OCI-LY1 (cell line): ENCODE data around the gene PXDN.
"Not testable (repeated sequence)": the region's sequence is repeated elsewhere in the genome, so short reads cannot be mapped to it uniquely, and the experiment has no call there.

Experiments used
- H2AFZ ChIP-seq: fragments of 200-600 bp; sonication (generic), shearing (Covaris generic); 2 replicates; pipeline ENCODE4 v1.6.0; 2014; ENCODE audit warnings: antibody characterized with exemption, mild to moderate bottlenecking, low read length
- H3F3A ChIP-seq: fragments of 200-600 bp; sonication (generic), shearing (Covaris generic); 2 replicates; pipeline ENCODE4 v1.6.0; 2014; ENCODE audit warnings: mild to moderate bottlenecking, antibody characterized with exemption, low read length, moderate library complexity; ENCODE audit not compliant: insufficient read depth
- H3K27ac ChIP-seq: fragments of 200-600 bp; sonication (generic); 2 replicates; pipeline ENCODE4 v1.5.1; 2014; ENCODE audit warnings: low read length, mixed run types, mild to moderate bottlenecking, low read depth; ENCODE audit not compliant: poor library complexity, severe bottlenecking
- H3K27me3 ChIP-seq: fragments of 200-600 bp; sonication (generic); 2 replicates; pipeline ENCODE4 v1.6.0; 2014; ENCODE audit warnings: antibody characterized with exemption, mild to moderate bottlenecking, low read length, moderate library complexity; ENCODE audit not compliant: insufficient read depth
- H3K36me3 ChIP-seq: fragments of 200-600 bp; sonication (generic); 2 replicates; pipeline ENCODE4 v1.6.1; 2014; ENCODE audit warnings: mild to moderate bottlenecking, antibody characterized with exemption, low read length, moderate library complexity, mixed read lengths; ENCODE audit not compliant: insufficient read depth
- H3K4me1 ChIP-seq: fragments of 200-600 bp; sonication (generic); 2 replicates; pipeline ENCODE4 v1.5.1; 2014; ENCODE audit warnings: mild to moderate bottlenecking, low read length, moderate library complexity; ENCODE audit not compliant: insufficient read depth, severe bottlenecking
- H3K4me2 ChIP-seq: fragments of 200-600 bp; sonication (generic), shearing (Covaris generic); 2 replicates; pipeline ENCODE4 v1.6.1; 2014; ENCODE audit warnings: low read length
- H3K4me3 ChIP-seq: fragments of 200-600 bp; sonication (generic); 2 replicates; pipeline ENCODE4 v1.5.1; 2014; ENCODE audit warnings: low read length, low read depth, mild to moderate bottlenecking, mixed read lengths; ENCODE audit not compliant: poor library complexity, severe bottlenecking
- H3K79me2 ChIP-seq: fragments of 200-600 bp; shearing (Covaris generic); 2 replicates; pipeline ENCODE4 v1.6.1; 2016; ENCODE audit warnings: mixed run types, low read length, mixed read lengths; ENCODE audit not compliant: insufficient read depth
- H3K9ac ChIP-seq: fragments of 200-600 bp; sonication (generic), shearing (Covaris generic); 2 replicates; pipeline ENCODE4 v1.6.1; 2014; ENCODE audit warnings: mild to moderate bottlenecking, low read length, mixed read lengths
- H3K9me2 ChIP-seq: fragments of 200-600 bp; sonication (generic), shearing (Covaris generic); 2 replicates; pipeline ENCODE4 v1.6.1; 2014; ENCODE audit warnings: low read depth, mild to moderate bottlenecking, low read length, mixed read lengths
- H3K9me3 ChIP-seq: fragments of 200-600 bp; shearing (Covaris generic); 2 replicates; pipeline ENCODE4 v1.6.1; 2014; ENCODE audit warnings: low read length, mixed read lengths
- H4K20me1 ChIP-seq: fragments of 200-600 bp; sonication (generic), shearing (Covaris generic); 2 replicates; pipeline ENCODE4 v1.6.0; 2016; ENCODE audit warnings: mild to moderate bottlenecking, low read length; ENCODE audit not compliant: insufficient read depth
- CTCF ChIP-seq: fragments of 200-600 bp; sonication (generic), shearing (Covaris generic); IDR thresholded peaks from 2 replicates; pipeline ENCODE4 v1.5.1; 2017; ENCODE audit warnings: mild to moderate bottlenecking, antibody characterized with exemption, low read length, moderate library complexity, mixed read lengths
- EZH2 ChIP-seq: fragments of 200-600 bp; sonication (generic), shearing (Covaris generic); IDR thresholded peaks from 2 replicates; pipeline ENCODE4 v1.8.0; 2017; ENCODE audit warnings: borderline replicate concordance, mixed run types, mild to moderate bottlenecking, antibody characterized with exemption, low read length, moderate library complexity, mixed read lengths

Gene PXDN

GRCh38 chr2:1717113-1717512 lies 27.2 kb downstream of the PXDN start:
- no peaks in the 10 kb centered on the region for H3K9me2 ChIP-seq
- H3K27ac ChIP-seq = no peak overlapping the region
- H3K27me3 ChIP-seq = no peaks in the 10 kb centered on the region
- no peak overlapping the region for H3K4me2 ChIP-seq
- H3K9me3 ChIP-seq = no peaks in the 10 kb centered on the region
- no peak overlapping the region for H3K4me3 ChIP-seq
- no peaks in the 10 kb centered on the region for H3K4me1 ChIP-seq
- H4K20me1 ChIP-seq = no peaks in the 10 kb centered on the region
- H2AFZ ChIP-seq = no peak overlapping the region
- no peaks in the 10 kb centered on the region for H3F3A ChIP-seq
- no peak overlapping the region for H3K9ac ChIP-seq
- no peak for TF ChIP-seq EZH2
- no peak for TF ChIP-seq CTCF
- H3K36me3 ChIP-seq = no peaks in the 10 kb centered on the region
- H3K79me2 ChIP-seq = no peaks in the 10 kb centered on the region

DNA sequence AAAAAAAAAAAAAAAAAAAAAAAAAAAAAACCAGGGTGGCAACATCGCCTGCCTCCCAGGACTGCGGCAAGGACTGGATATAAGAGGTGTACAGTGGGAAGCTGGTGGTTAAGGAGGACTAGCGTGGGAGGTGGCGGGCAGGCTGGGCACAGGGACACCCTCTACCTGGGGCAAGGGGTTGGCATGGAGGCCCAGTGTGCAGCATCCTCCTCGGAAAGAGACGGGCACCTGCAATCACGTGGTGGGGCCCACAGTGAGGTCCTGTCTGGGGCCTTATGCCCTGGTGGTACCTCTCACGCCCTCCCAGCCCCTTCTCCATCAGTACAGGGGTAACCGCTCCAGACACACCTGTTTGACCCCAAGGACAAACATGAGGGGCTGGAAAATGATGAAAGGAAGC lies 27.9 kb downstream of the PXDN start:
- Histone ChIP-seq H3K9ac (no peak overlapping the region), H3K79me2 (no peaks in the 10 kb centered on the region)

GRCh38 chr2:1716014-1716305 lies 28.4 kb downstream of the PXDN start:
- H3K36me3 ChIP-seq, H3K9me2 ChIP-seq, H3K9ac ChIP-seq, H3K4me3 ChIP-seq, H3K27me3 ChIP-seq, H3K4me1 ChIP-seq, H2AFZ ChIP-seq, H4K20me1 ChIP-seq, H3F3A ChIP-seq, H3K4me2 ChIP-seq, H3K9me3 ChIP-seq, H3K79me2 ChIP-seq, H3K27ac ChIP-seq: not testable (repeated sequence)

More for the DNA sequence above, 27.9 kb downstream of the PXDN start:
- H3K9me2 ChIP-seq = no peaks in the 10 kb centered on the region
- H3K36me3 ChIP-seq = no peaks in the 10 kb centered on the region
- H2AFZ ChIP-seq = no peak overlapping the region
- H3K27me3 ChIP-seq = no peaks in the 10 kb centered on the region
- H3K4me3 ChIP-seq = no peak overlapping the region
- no peaks in the 10 kb centered on the region for H3F3A ChIP-seq
- H3K4me1 ChIP-seq = no peaks in the 10 kb centered on the region
- no peak overlapping the region for H3K27ac ChIP-seq
- no peak for TF ChIP-seq EZH2
- TF ChIP-seq CTCF = no peak
- H3K9me3 ChIP-seq = no peaks in the 10 kb centered on the region
- H3K4me2 ChIP-seq = no peak overlapping the region
- no peaks in the 10 kb centered on the region for H4K20me1 ChIP-seq

- Histone ChIP-seq H2AFZ (no peak overlapping the region), H3K4me3 (no peak overlapping the region), H3K9ac (no peak overlapping the region), H3K79me2 (no peaks in the 10 kb centered on the region), H3K9me2 (no peaks in the 10 kb centered on the region), H4K20me1 (no peaks in the 10 kb centered on the region), H3K36me3 (no peaks in the 10 kb centered on the region), H3K9me3 (no peaks in the 10 kb centered on the region), H3F3A (no peaks in the 10 kb centered on the region), H3K4me1 (no peaks in the 10 kb centered on the region), H3K4me2 (no peak overlapping the region), H3K27me3 (no peaks in the 10 kb centered on the region), H3K27ac (no peak overlapping the region)
- no peak for TF ChIP-seq CTCF
- TF ChIP-seq EZH2 = no peak
These were observed 28.9 kb downstream of the PXDN start for GRCh38 chr2:1715184-1716013.
